GM12878 (cell line): ENCODE results near the gene MAP7. TPM values are rescaled to one million over a fixed set of nuclear protein-coding genes. Genes with fewer than 3 reads are reported as not detected.

Source experiments
- KLF5 ChIP-seq: fragments of 450-650 bp; IDR thresholded peaks from 2 replicates; pipeline ENCODE4 v1.6.1; 2014; ENCODE audit warnings: mild to moderate bottlenecking; ENCODE audit not compliant: partially characterized antibody
- NKRF ChIP-seq: fragments of 450-650 bp; conservative IDR thresholded peaks from 2 replicates; pipeline ENCODE4 v1.6.1; 2017; ENCODE audit warnings: mild to moderate bottlenecking, moderate library complexity
- PRDM15 ChIP-seq: fragments of 450-650 bp; formaldehyde crosslinking; IDR thresholded peaks from 2 replicates; pipeline ENCODE4 v1.4.0; 2020; ENCODE audit warnings: mild to moderate bottlenecking, moderate library complexity
- SMAD5 ChIP-seq: IDR thresholded peaks from 2 replicates; pipeline ENCODE4 v1.6.1; 2016; ENCODE audit warnings: antibody characterized with exemption, low read depth
- TCF7 ChIP-seq: IDR thresholded peaks from 2 replicates; pipeline ENCODE4 v1.6.1; 2014; ENCODE audit warnings: antibody characterized with exemption, borderline replicate concordance
- YBX1 ChIP-seq: fragments of 450-650 bp; IDR thresholded peaks from 2 replicates; pipeline ENCODE4 v1.6.1; 2016; ENCODE audit warnings: antibody characterized with exemption
- polyA plus RNA-seq, 11 experiments: library from polyadenylated mRNA; depleted of rRNA in 4 of 11; unstranded in 6 of 11; stranded (reverse) in 5 of 11; fragments of >200 nt; fragmentation: Nextera tagmentation in 4 of 11; fragmentation: Illumina TruSeq in 1 of 11; extraction: Ambion mirVana in 4 of 11; extraction: Trizol in 1 of 11; gene quantifications; 1 replicate in 1 of 11; 2 replicates in 10 of 11; pipeline versions ENCODE4 v1.2.1 to v1.2.3, GENCODE V29; 2011 to 2016; ENCODE audit warnings: inconsistent platforms in 2 of 11, missing spikeins in 2 of 11, low read depth in 1 of 11
- total RNA-seq, 4 experiments: library from RNA; depleted of rRNA in 3 of 4; stranded (reverse); fragments of >200 nt in 3 of 4; fragmentation: Illumina TruSeq in 1 of 4; extraction: Trizol in 1 of 4; gene quantifications; 2 replicates each; pipeline versions ENCODE4 v1.2.1 to v1.2.3, GENCODE V29; 2013 to 2021
- TF ChIP-seq, protein P1 (sequence below): IDR thresholded peaks from 2 replicates; pipeline ENCODE4 v1.6.1; 2012; ENCODE audit warnings: low read depth, low read length, improper control_type of control experiment

MAP7 gene
- total and polyA plus RNA-seq, 10 of the 15 experiments (the other 5 are each of a cell fraction or from before 2014, with no cell fraction given): 0.04 to 0.17 (median 0.08) TPM; not detected in 2

DNA sequence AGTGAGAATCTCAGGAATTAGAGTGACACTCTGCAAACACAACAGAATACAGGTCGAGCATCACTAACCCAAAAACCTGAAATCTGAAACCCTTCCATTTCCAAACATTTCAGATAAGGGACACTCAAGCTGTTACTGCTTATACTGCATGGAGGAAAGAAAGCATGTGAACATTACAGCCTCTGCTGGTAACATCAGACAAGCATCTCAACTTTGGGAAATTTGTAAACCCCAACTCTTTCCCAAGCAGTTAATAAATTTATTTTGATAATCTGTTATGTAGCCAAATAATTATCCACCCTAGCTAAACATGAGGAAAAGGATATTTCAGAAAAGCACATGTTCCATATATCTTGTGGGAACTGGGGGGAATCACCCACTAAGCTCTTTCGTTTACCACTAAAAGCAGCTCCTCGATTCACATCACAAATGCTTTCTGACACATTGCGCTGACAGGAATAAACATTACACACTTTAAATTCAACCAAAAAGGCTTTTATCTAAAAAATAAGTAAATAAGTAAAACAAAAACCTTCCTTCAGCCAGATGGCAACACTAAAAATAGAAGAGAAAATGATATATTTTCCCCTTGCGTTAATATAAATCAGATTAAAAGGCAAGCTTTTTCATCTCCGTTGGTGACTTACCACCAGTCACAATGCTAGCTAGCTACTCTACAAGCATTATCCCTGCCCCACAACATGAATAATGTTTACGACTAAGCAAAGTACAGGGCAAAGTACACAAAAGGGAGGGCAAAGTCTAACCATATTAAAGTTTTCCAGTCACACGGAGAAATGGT lies 120.8 kb downstream of the MAP7 start (continued):
- TF ChIP-seq KLF5: no peak
- TF ChIP-seq SMAD5: no peak
- TF ChIP-seq PRDM15 (CRISPR knock-in tag): no peak
- TF ChIP-seq TCF7: no peak
- no peak for TF ChIP-seq YBX1
- TF ChIP-seq, protein P1, sequence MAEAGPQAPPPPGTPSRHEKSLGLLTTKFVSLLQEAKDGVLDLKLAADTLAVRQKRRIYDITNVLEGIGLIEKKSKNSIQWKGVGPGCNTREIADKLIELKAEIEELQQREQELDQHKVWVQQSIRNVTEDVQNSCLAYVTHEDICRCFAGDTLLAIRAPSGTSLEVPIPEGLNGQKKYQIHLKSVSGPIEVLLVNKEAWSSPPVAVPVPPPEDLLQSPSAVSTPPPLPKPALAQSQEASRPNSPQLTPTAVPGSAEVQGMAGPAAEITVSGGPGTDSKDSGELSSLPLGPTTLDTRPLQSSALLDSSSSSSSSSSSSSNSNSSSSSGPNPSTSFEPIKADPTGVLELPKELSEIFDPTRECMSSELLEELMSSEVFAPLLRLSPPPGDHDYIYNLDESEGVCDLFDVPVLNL: no peak
- TF ChIP-seq NKRF: no peak
